Stimulated activated naive CD8-positive, alpha-beta T cell treated with anti-CD3 and anti-CD28 coated beads, Interleukin-15, Interleukin-2, amounts not matched to agents 100 ng/mL and 50 ng/mL, for 24 hours (primary cell): ENCODE results near the gene SNX27.
"Not testable (repeated sequence)": the region's sequence is repeated elsewhere in the genome, so short reads cannot be mapped to it uniquely, and the experiment has no call there.

Source experiments
- H3K27ac Mint-ChIP-seq: one replicate; pipeline ENCODE4 v1.8.0; 2021; ENCODE audit warnings: mild to moderate bottlenecking, mixed read lengths
- H3K27me3 Mint-ChIP-seq: one replicate; pipeline ENCODE4 v1.8.0; 2021; ENCODE audit warnings: mixed read lengths
- H3K36me3 Mint-ChIP-seq: one replicate; pipeline ENCODE4 v1.8.0; 2021; ENCODE audit warnings: low read depth, mixed read lengths
- H3K4me1 Mint-ChIP-seq: one replicate; pipeline ENCODE4 v1.8.0; 2021; ENCODE audit warnings: low read depth, mixed read lengths
- H3K4me3 Mint-ChIP-seq: one replicate; pipeline ENCODE4 v1.8.0; 2021; ENCODE audit warnings: mild to moderate bottlenecking, mixed read lengths
- H3K9me3 Mint-ChIP-seq: one replicate; pipeline ENCODE4 v1.8.0; 2021; ENCODE audit warnings: mixed read lengths

Gene SNX27

DNA sequence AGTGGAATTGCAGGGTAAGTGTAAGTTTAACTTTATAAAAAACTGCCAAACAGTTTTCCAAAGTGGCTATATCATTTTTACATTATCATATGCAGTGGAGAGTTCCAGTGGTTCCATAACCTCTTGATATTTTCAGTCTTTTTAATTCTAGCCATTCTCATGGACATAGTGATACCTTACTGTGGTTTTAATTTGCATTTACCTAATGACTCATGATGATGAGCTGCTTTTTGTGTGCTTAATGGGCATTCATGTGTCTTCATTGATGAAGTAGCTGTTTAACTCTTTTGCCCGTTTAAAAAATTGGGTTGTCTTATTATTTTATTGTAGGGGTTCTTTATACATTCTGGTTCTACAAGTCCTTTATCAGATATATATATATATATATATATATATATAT lies 29.4 kb downstream of the SNX27 start:
- peaks cover 14% of the 10 kb centered on the region for H3K4me1 Mint-ChIP-seq
- no peaks in the 10 kb centered on the region for H3K27me3 Mint-ChIP-seq
- no peaks in the 10 kb centered on the region for H3K9me3 Mint-ChIP-seq
- H3K27ac Mint-ChIP-seq, result peak overlapping the region; percentile 10
- H3K36me3 Mint-ChIP-seq, result peaks cover 27% of the 10 kb centered on the region
- no peak overlapping the region for H3K4me3 Mint-ChIP-seq

DNA sequence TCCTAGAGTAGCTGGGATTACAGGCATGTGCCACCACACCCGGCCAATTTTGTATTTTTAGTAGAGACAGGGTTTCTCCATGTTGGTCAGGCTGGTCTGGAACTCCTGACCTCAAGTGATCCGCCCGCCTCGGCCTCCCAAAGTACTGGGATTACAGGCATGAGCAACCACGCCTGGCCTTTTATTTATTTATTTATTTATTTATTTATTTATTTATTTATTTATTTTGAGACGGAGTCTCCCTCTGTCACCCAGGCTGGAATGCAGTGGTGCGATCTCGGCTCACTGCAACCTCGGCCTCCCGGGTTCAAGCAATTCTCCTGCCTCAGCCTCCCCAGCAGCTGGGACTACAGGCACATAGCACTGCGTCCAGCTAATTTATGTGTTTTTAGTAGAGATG lies 31.2 kb downstream of the SNX27 start:
- not testable (repeated sequence) for H3K27me3 Mint-ChIP-seq

DNA sequence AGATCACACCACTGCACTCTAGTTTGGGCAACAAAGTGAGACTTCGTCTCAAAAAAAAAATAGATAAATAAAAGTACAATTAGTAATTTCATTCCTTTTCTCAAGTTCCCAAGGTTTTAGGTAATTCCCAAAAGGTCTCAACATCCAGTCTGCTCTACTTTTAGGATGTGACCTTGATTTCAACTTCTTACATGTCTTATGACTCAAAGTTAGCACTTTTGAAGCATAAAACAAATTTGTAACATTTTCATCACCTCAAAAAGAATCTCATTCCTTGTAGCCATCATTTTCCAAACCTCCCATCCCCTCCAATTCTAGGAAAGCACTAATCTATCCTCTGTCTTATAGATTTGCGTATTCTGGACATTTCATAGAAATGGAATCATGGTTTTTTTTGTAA lies 32.2 kb downstream of the SNX27 start:
- peaks cover 32% of the 10 kb centered on the region for H3K36me3 Mint-ChIP-seq
- no peaks in the 10 kb centered on the region for H3K9me3 Mint-ChIP-seq
- H3K27ac Mint-ChIP-seq, result no peak overlapping the region
- H3K4me3 Mint-ChIP-seq, result no peak overlapping the region
- peaks cover 14% of the 10 kb centered on the region for H3K4me1 Mint-ChIP-seq
- no peaks in the 10 kb centered on the region for H3K27me3 Mint-ChIP-seq

More for the DNA sequence above, 31.2 kb downstream of the SNX27 start:
- not testable (repeated sequence) for H3K4me3 Mint-ChIP-seq, H3K27ac Mint-ChIP-seq, H3K9me3 Mint-ChIP-seq
- peaks cover 32% of the 10 kb centered on the region for H3K36me3 Mint-ChIP-seq
- peaks cover 14% of the 10 kb centered on the region for H3K4me1 Mint-ChIP-seq

DNA sequence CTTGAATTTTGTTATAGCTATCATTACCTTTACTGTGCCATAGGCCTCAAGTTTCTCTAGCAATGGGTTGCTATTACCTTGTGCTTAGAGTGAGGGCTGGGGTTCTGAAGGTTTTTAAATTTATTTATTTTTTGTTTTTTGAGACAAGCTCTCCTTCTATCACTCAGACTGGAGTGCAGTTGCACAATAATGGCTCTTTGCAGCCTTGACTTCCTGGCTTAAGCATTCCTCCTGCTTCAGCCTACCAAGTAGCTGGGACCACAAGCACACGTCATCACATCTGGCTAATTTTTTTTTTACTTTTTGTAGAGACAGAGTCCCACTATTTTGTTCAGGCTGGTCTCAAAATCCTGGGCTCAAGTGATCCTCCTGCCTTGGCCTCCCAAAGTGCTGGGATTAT lies 41.5 kb downstream of the SNX27 start:
- Mint-ChIP-seq H3K9me3 (no peaks in the 10 kb centered on the region), H3K4me3 (no peak overlapping the region), H3K27me3 (no peaks in the 10 kb centered on the region), H3K36me3 (peaks cover 29% of the 10 kb centered on the region), H3K27ac (no peak overlapping the region), H3K4me1 (peaks cover 11% of the 10 kb centered on the region)

DNA sequence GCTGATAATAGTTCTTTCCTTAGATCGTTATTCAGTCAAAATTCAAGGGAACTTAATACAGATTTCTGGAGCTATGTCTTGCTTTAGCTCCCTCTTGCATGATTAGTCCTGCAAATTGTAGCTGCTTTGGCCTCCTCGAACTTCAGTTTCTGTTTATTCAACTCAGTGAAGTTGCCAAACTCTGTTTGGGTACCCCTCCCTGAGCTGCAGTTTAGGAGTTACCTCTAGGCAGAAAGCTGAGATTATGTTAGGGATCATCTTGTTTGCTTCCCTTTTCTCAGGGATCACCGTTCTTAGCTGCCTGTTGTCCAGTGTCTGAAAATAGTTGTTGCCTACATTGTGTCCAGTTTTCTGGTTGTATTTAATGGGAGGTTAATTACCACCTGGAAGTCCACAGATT lies 43.5 kb downstream of the SNX27 start:
- no peaks in the 10 kb centered on the region for H3K27me3 Mint-ChIP-seq
- no peak overlapping the region for H3K27ac Mint-ChIP-seq
- no peak overlapping the region for H3K4me3 Mint-ChIP-seq
- H3K9me3 Mint-ChIP-seq, result no peaks in the 10 kb centered on the region
- peaks cover 11% of the 10 kb centered on the region for H3K4me1 Mint-ChIP-seq
- H3K36me3 Mint-ChIP-seq, result peaks cover 35% of the 10 kb centered on the region

DNA sequence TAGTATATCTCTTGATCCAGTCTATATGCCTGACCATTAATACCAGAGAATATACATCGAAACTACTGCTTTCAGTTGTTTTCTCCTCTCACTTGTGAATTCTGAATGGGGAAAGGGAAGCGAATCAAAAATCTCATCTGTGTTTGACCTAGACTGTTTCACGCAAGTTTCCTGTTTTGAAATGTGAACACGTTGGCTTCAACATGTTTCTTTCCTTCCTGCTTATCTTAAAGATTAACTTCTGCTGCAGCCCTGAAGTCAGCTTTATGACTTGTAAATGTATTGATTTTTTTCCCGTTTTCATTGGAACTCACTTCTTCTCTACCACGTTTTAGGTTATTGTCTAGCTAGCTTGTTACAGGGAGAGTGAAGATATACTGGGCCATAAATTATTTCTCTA lies 49.9 kb downstream of the SNX27 start:
- no peaks in the 10 kb centered on the region for H3K27me3 Mint-ChIP-seq
- peaks cover 9% of the 10 kb centered on the region for H3K4me1 Mint-ChIP-seq
- peaks cover 51% of the 10 kb centered on the region for H3K36me3 Mint-ChIP-seq
- no peak overlapping the region for H3K4me3 Mint-ChIP-seq
- H3K27ac Mint-ChIP-seq, result no peak overlapping the region
- no peaks in the 10 kb centered on the region for H3K9me3 Mint-ChIP-seq

DNA sequence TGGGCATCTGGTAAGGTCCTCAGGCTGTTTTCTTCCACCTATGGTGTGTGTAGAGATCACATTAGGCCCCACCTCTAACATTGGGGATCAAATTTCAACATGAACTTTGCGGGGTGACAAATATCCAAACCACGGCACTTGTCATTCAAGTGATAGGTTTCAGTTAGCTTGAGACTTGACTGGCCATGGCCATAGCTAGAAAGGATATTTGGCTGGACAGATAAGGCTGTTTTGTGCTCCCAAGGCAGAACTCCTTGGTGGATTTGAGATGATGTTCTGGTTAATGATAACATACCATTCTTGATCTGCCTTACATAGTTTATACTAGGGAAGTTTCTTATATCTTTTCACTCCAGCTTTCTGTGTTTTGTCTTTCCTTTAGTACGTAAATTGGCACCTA lies 56.2 kb downstream of the SNX27 start:
- Mint-ChIP-seq H3K4me1 (peaks cover 3% of the 10 kb centered on the region), H3K9me3 (peaks cover 4% of the 10 kb centered on the region), H3K27me3 (no peaks in the 10 kb centered on the region), H3K4me3 (no peak overlapping the region), H3K27ac (no peak overlapping the region), H3K36me3 (peaks cover 50% of the 10 kb centered on the region)

DNA sequence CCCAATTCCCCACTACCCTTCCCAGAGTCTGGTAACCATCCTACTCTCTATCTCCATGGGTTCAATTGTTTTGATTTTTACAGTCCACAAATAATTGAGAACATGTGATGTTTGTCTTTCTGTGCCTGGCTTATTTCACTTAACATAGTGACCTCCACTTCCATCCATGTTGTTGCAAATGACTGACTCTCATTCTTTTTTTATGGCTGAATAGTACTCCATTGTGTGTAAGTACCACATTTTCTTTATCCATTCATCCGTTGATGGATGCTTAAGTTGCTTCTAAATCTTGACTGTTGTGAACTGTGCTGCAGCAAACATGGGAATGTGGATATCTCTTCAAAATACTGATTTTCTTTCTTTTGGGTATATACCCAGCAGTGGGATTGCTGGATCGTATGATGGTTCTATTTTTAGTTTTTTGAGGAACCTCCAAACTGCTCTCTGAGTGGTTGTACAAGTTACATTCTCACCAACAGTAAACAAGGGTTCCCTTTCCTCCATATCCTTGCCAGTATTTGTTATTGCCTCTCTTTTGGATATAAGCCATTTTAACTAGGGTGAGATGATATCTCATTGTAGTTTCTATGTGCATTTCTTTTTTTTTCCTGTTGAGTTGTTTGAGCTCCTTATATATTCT lies 58.3 kb downstream of the SNX27 start:
- not testable (repeated sequence) for H3K4me1 Mint-ChIP-seq, H3K9me3 Mint-ChIP-seq, H3K27ac Mint-ChIP-seq, H3K4me3 Mint-ChIP-seq, H3K27me3 Mint-ChIP-seq
- peaks cover 58% of the 10 kb centered on the region for H3K36me3 Mint-ChIP-seq

DNA sequence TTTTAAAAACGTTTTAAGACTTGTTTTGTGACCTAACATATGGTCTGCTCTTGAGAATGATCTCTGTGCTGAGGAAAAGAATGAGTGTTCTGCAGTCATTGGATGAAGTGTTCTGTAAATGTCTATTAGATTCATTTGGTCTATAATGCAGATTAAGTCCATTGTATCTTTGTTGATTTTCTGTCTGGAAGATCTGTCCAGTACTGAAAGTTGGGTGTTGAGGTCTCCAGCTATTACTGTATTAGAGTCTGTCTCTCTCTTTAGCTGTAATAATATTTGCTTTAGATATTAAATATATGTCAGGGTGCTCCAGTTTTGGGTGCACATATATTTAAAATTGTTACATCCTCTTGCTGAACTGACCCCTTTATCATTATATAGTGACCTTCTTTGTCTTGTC lies 61.6 kb downstream of the SNX27 start:
- no peak overlapping the region for H3K4me3 Mint-ChIP-seq
- no peaks in the 10 kb centered on the region for H3K27me3 Mint-ChIP-seq
- no peaks in the 10 kb centered on the region for H3K4me1 Mint-ChIP-seq
- H3K9me3 Mint-ChIP-seq, result peaks cover 4% of the 10 kb centered on the region
- H3K27ac Mint-ChIP-seq, result no peak overlapping the region
- H3K36me3 Mint-ChIP-seq, result peaks cover 58% of the 10 kb centered on the region

DNA sequence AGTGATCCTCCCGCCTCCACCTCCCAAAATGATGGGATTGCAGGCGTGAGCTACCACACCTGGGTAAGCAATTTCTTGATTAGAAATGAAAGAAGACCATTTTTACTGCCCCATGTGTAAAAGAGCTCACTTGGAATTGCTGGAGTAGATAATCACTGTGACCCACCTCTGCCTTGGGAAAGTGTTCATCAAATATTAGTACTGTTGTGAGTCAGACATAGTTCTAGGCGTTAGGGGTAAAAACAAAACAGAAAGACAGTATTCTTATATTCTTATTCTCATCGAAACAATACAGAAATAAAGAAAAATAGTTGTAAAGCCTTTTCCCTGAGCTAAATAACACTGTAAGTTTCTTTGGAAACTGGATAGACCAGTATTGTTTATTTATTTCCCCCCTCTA lies 68.5 kb downstream of the SNX27 start:
- H3K4me3 Mint-ChIP-seq, result no peak overlapping the region
- H3K27ac Mint-ChIP-seq, result peak overlapping the region; percentile 70
- H3K27me3 Mint-ChIP-seq, result no peaks in the 10 kb centered on the region
- H3K9me3 Mint-ChIP-seq, result no peaks in the 10 kb centered on the region
- H3K36me3 Mint-ChIP-seq, result peaks cover 15% of the 10 kb centered on the region
- no peaks in the 10 kb centered on the region for H3K4me1 Mint-ChIP-seq

DNA sequence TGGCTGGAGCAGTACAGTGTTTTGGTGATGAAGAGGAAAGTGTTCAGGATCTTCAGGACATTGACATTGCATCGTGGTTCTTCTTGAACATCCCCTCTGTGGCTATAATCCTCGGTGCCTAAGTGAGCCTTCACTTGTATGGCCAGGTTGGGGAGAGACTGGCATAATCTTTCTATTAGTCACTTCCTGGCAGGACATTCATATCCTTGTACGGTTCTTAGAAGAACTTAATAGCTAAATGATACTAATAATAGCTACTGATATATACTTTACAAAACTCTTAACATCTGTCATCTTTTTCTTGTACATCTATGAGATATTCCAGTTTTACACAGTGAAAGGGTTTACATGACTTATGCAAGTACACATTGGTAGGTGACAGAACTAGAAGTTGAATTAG lies 69.0 kb downstream of the SNX27 start:
- Mint-ChIP-seq H3K36me3 (peaks cover 14% of the 10 kb centered on the region), H3K4me1 (no peaks in the 10 kb centered on the region), H3K4me3 (no peak overlapping the region), H3K9me3 (no peaks in the 10 kb centered on the region), H3K27ac (peak overlapping the region; percentile 70), H3K27me3 (no peaks in the 10 kb centered on the region)

DNA sequence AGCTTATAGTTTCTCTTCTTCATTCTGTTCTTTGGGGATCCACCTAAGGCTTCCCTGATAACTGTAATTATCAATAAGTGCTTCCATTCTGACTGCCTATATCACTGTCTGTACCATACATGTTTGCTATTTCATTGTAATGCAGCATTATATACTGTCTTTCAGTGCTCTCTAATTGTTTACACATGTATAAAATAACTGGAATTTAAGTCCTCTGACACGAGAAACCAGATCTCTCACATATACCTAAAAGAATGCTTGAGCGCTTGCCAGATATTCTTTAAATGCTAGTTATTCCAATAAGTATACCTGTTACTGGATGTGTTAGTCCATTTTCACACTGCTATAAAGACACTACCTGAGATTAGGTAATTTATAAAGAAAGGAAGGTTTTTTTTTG lies 70.1 kb downstream of the SNX27 start:
- H3K36me3 Mint-ChIP-seq, result peaks cover 25% of the 10 kb centered on the region
- no peak overlapping the region for H3K27ac Mint-ChIP-seq

DNA sequence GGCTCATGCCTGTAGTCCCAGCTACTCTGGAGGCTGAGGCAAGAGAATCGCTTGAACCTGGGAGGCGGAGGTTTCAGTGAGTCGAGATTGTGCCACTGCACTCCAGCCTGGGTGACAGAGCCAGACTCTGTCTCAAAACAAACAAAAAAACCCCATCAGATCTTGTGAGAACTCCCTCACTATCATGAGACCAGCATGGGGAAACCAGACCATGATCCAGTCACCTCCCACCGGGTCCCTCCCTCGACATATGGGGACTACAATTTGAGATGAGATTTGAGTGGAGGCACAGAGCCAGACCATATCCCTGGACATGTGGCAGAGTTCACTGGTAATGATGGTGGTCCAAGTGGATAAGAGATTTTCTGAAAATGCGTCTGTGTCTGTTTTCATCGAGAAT lies 71.1 kb downstream of the SNX27 start:
- H3K4me1 Mint-ChIP-seq, H3K9me3 Mint-ChIP-seq, H3K4me3 Mint-ChIP-seq, H3K27ac Mint-ChIP-seq, H3K27me3 Mint-ChIP-seq: not testable (repeated sequence)
- peaks cover 28% of the 10 kb centered on the region for H3K36me3 Mint-ChIP-seq

More for the DNA sequence above, 70.1 kb downstream of the SNX27 start:
- H3K4me1 Mint-ChIP-seq, result no peaks in the 10 kb centered on the region
- no peak overlapping the region for H3K4me3 Mint-ChIP-seq
- H3K27me3 Mint-ChIP-seq, result no peaks in the 10 kb centered on the region
- H3K9me3 Mint-ChIP-seq, result no peaks in the 10 kb centered on the region

DNA sequence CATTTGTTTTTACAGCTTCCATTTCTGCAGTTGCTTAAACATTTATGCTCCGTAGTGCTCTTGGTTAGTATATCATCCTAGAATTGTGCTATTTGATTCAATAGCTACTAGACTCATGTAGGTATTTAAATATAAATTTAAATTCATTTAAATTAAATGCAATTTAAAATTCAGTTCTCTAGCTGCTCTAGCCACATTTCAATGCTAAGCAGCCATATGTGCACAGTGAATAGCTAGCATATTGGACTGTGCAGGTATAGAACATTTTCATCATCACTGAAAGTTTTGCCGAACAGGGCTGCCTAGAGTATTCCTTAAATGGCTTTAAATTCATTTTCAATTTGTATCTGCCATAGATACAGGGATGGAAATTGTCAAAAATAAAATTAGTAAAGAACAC lies 72.3 kb downstream of the SNX27 start:
- Mint-ChIP-seq H3K27ac (no peak overlapping the region), H3K4me3 (no peak overlapping the region), H3K27me3 (no peaks in the 10 kb centered on the region), H3K4me1 (no peaks in the 10 kb centered on the region), H3K9me3 (no peaks in the 10 kb centered on the region), H3K36me3 (peaks cover 25% of the 10 kb centered on the region)

DNA sequence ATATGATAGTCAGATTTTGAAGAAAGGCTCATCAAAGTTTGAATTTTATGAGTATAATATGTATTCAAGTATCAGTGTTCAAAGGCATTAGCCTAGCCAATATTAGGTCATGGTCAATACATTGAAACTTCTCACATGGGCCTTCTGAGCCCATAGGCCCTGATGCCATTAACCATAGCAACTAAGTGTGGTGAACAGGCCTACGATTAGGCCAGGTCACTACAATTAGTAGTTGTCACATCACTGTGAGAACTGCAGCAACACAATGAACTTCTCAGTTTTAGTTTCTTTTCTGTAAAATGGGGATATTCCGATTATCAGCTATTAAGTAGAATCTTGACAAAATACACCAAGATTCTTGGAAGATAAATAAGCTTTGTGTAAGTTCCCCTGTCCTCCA lies 74.7 kb downstream of the SNX27 start:
- Mint-ChIP-seq H3K27me3 (no peaks in the 10 kb centered on the region), H3K9me3 (no peaks in the 10 kb centered on the region), H3K36me3 (peaks cover 17% of the 10 kb centered on the region), H3K4me1 (no peaks in the 10 kb centered on the region), H3K27ac (no peak overlapping the region), H3K4me3 (no peak overlapping the region)

DNA sequence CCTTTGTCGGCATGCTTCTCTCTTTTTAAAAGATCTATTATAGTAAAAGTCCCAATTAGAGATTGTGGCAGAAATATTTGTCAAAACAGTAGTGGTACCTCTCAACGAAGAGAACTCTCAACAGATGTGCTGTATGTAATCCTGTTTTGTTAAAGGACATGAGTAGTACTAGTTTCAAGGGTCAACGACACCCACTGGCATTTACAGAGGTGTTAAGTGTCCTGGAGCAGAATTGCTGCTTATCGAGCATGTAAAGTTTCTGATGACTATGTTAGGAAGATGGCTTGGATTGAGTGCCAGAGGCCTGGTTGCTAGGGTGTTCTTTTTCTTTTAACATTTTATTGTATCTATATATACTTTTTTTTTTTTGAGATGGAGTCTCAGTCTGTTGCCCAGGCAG lies 77.6 kb downstream of the SNX27 start:
- Mint-ChIP-seq H3K27me3 (no peaks in the 10 kb centered on the region), H3K4me3 (no peak overlapping the region), H3K9me3 (no peaks in the 10 kb centered on the region), H3K4me1 (no peaks in the 10 kb centered on the region), H3K27ac (no peak overlapping the region), H3K36me3 (peaks cover 37% of the 10 kb centered on the region)
